Natural killer cell (primary cell): ENCODE results near the gene EFS. TPM values are rescaled to one million over a fixed set of nuclear protein-coding genes. Genes with fewer than 3 reads are reported as not detected.

Experiments
- ATAC-seq, 3 donors: fragments of 150-1000 bp in 2 of 3; fragments of 200-7000 bp in 1 of 3; cut with Tn5 transposase; 1 replicate in 1 of 3; 2 replicates in 2 of 3; pipeline ENCODE4 v1.10.0; 2021; ENCODE audit warnings: mild to moderate bottlenecking in 2 of 3, moderate library complexity in 2 of 3
- DNase-seq, 2 donors: peaks; one replicate each; pipeline versions ENCODE4 v3.0.0 to v3.0.0-alpha.2; 2013 to 2021; ENCODE audit warnings: mixed read lengths in 1 of 2
- H3K27ac ChIP-seq: one replicate; pipeline ENCODE4 v1.5.1; 2013; ENCODE audit warnings: mild to moderate bottlenecking, low read length
- H3K27me3 ChIP-seq: one replicate; pipeline ENCODE4 v1.6.1; 2013; ENCODE audit warnings: low read length; ENCODE audit not compliant: control insufficient read depth, insufficient read depth
- H3K36me3 ChIP-seq: one replicate; pipeline ENCODE4 v1.6.1; 2013; ENCODE audit warnings: low read length; ENCODE audit not compliant: control insufficient read depth, insufficient read depth
- H3K4me1 ChIP-seq: one replicate; pipeline ENCODE4 v1.6.1; 2013; ENCODE audit warnings: low read length; ENCODE audit not compliant: control insufficient read depth, insufficient read depth
- H3K4me3 ChIP-seq: one replicate; pipeline ENCODE4 v1.5.1; 2013; ENCODE audit warnings: low read length
- H3K9me3 ChIP-seq: one replicate; pipeline ENCODE4 v1.6.1; 2013; ENCODE audit warnings: low read length; ENCODE audit not compliant: control insufficient read depth, insufficient read depth
- H3K27ac Mint-ChIP-seq, 2 donors: one replicate each; pipeline ENCODE4 v1.8.0; 2022; ENCODE audit warnings: mild to moderate bottlenecking in 2 of 2, mixed read lengths in 2 of 2, moderate library complexity in 1 of 2
- H3K27me3 Mint-ChIP-seq, 2 donors: one replicate each; pipeline ENCODE4 v1.8.0; 2022; ENCODE audit warnings: low read depth in 2 of 2, mixed read lengths in 2 of 2
- H3K36me3 Mint-ChIP-seq: one replicate; pipeline ENCODE4 v1.8.0; 2022; ENCODE audit warnings: mixed read lengths
- H3K4me1 Mint-ChIP-seq, 2 donors: one replicate each; pipeline ENCODE4 v1.8.0; 2022; ENCODE audit warnings: mixed read lengths in 2 of 2
- H3K4me3 Mint-ChIP-seq: one replicate; pipeline ENCODE4 v1.8.0; 2022; ENCODE audit warnings: mild to moderate bottlenecking, moderate library complexity, mixed read lengths
- H3K9me3 Mint-ChIP-seq, 2 donors: one replicate each; pipeline ENCODE4 v1.8.0; 2022; ENCODE audit warnings: mixed read lengths in 2 of 2
- CTCF ChIP-seq: fragments of 200-600 bp; IDR thresholded peaks from one replicate; pipeline ENCODE4 v1.8.0; 2022; ENCODE audit warnings: antibody characterized with exemption
- WGBS: methylation state at CpG from one replicate; pipeline ENCODE4 v1.1.7; 2013; ENCODE audit warnings: missing lambda C conversion rate; ENCODE audit not compliant: insufficient coverage; 5-methylcytosine and 5-hydroxymethylcytosine counted together
- intact Hi-C: fragments of 100-400 bp; cut with micrococcal nuclease; formaldehyde crosslinking; loops from one replicate; pipeline ENCODE4 v1.14.2; 2022
- total RNA-seq, 4 donors: library from RNA; stranded (reverse); fragments of 120-200 nt in 1 of 4; gene quantifications; one replicate each; pipeline versions ENCODE4 v1.2.3 to v1.2.4, GENCODE V29; 2013 to 2022

Gene EFS
- total RNA-seq, 3 donors from 2014 or later (not counting 1 experiment from before 2014, with no cell fraction given), result not detected

GRCh38 chr14:23358553-23359166, 6.3 kb downstream of the EFS start:
- H3K27ac ChIP-seq, result no peak overlapping the region
- ATAC-seq, result no peak
- DNase-seq, result no peak
- no peak overlapping the region for H3K4me3 ChIP-seq
- intact Hi-C loops, result no loop called here
- Mint-ChIP-seq H3K4me1 (no peaks in the 10 kb centered on the region), H3K27me3 (peaks cover 20 to 23% of the 10 kb centered on the region in 2 donors), H3K27ac (no peak overlapping the region), H3K4me3 (no peak overlapping the region), H3K9me3 (no peaks in the 10 kb centered on the region), H3K36me3 (no peaks in the 10 kb centered on the region)
- no peak for TF ChIP-seq CTCF
- no peaks in the 10 kb centered on the region for H3K4me1 ChIP-seq
- H3K27me3 ChIP-seq, result peaks cover 4% of the 10 kb centered on the region
- H3K9me3 ChIP-seq, result no peaks in the 10 kb centered on the region
- no peaks in the 10 kb centered on the region for H3K36me3 ChIP-seq
- WGBS, result 83% methylated on average over 12 of the region's 12 CpGs

- Histone ChIP-seq H3K27ac (no peak overlapping the region), H3K4me3 (no peak overlapping the region), H3K27me3 (peaks cover 9% of the 10 kb centered on the region), H3K36me3 (no peaks in the 10 kb centered on the region), H3K9me3 (no peaks in the 10 kb centered on the region), H3K4me1 (no peaks in the 10 kb centered on the region)
- Mint-ChIP-seq H3K36me3 (no peaks in the 10 kb centered on the region), H3K9me3 (no peaks in the 10 kb centered on the region), H3K4me1 (peaks cover 4% of the 10 kb centered on the region in 2 donors), H3K27me3 (peaks cover 26 to 29% of the 10 kb centered on the region in 2 donors), H3K27ac (no peak overlapping the region), H3K4me3 (no peak overlapping the region)
- DNase-seq (no peak), ATAC-seq (no peak)
- no peak for TF ChIP-seq CTCF
- whole genome bisulfite sequencing, result 88% methylated on average over 3 of the region's 3 CpGs
- intact Hi-C loops, result no loop called here
Observed at GRCh38 chr14:23358042-23358441, 6.9 kb downstream of the EFS start.

- Mint-ChIP-seq H3K27ac (no peak overlapping the region), H3K27me3 (peaks cover 30 to 31% of the 10 kb centered on the region in 2 donors), H3K9me3 (no peaks in the 10 kb centered on the region), H3K36me3 (no peaks in the 10 kb centered on the region), H3K4me1 (peaks cover 7% of the 10 kb centered on the region in 2 donors), H3K4me3 (no peak overlapping the region)
- Histone ChIP-seq H3K36me3 (no peaks in the 10 kb centered on the region), H3K27ac (no peak overlapping the region), H3K4me3 (no peak overlapping the region), H3K9me3 (no peaks in the 10 kb centered on the region), H3K27me3 (peaks cover 10% of the 10 kb centered on the region), H3K4me1 (peaks cover 6% of the 10 kb centered on the region)
- no peak for ATAC-seq
- intact Hi-C loops, result no loop called here
- 90% methylated on average over 8 of the region's 8 CpGs for WGBS
- TF ChIP-seq CTCF, result no peak
- no peak for DNase-seq
Observed at GRCh38 chr14:23357261-23357660, 7.7 kb downstream of the EFS start.

- peaks cover 30 to 31% of the 10 kb centered on the region in 2 donors for H3K27me3 Mint-ChIP-seq
- 94% methylated on average over 4 of the region's 4 CpGs for WGBS
- H3K4me1 ChIP-seq, result peaks cover 12% of the 10 kb centered on the region
- peaks cover 12% of the 10 kb centered on the region for H3K27me3 ChIP-seq
- no peaks in the 10 kb centered on the region for H3K36me3 ChIP-seq
- H3K27ac ChIP-seq, result no peak overlapping the region
- TF ChIP-seq CTCF, result no peak
- peaks cover 7% of the 10 kb centered on the region in 2 donors for H3K4me1 Mint-ChIP-seq
- no peaks in the 10 kb centered on the region for H3K36me3 Mint-ChIP-seq
- no peak overlapping the region for H3K4me3 Mint-ChIP-seq
- intact Hi-C loops, result no loop called here
- ATAC-seq (no peak), DNase-seq (no peak)
- no peaks in the 10 kb centered on the region for H3K9me3 ChIP-seq
- H3K27ac Mint-ChIP-seq, result no peak overlapping the region
- H3K9me3 Mint-ChIP-seq, result no peaks in the 10 kb centered on the region
- H3K4me3 ChIP-seq, result no peak overlapping the region
Observed at GRCh38 chr14:23356662-23357061, 8.3 kb downstream of the EFS start.
